Measurements from ENCODE around the gene CAPN7.
A peak's percentile ranks its signal among the peaks of the same experiment; 100 is the strongest.

DNA sequence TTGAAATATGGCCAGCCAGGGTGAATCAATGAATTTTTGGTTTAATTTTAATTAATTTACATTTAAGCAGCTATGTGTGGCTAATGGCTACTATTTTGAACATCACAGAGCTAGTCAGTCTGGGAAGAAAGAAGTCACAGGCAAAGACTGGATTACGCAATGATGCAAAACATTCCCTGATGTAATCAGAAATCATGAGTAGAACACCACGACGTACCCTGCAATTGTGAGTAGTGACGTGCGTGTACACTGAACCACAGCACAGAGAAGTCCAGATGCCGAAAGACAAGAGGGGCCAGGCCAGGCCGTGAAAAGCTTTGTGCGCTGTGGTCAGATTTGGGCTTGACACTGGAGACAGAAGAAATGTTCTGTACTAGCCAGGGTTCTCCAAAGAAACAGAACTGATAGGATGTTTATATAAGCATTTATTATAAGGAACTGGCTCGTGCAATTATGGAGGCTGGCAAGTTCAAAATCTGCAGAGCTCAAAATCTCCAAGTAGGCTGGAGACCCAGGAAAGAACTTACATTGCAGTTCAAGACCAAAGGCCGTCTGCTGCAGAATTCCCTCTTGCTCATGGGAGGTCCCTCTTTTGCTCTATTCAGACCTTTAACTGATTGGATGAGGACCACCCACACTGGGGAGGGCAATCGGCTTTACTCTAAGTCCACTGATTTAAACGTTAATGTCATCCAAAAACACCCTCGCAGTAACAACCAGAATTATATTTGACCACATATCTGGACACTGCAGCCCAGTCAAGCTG lies 81.7 kb downstream of the CAPN7 start:
- TF ChIP-seq, protein P1, sequence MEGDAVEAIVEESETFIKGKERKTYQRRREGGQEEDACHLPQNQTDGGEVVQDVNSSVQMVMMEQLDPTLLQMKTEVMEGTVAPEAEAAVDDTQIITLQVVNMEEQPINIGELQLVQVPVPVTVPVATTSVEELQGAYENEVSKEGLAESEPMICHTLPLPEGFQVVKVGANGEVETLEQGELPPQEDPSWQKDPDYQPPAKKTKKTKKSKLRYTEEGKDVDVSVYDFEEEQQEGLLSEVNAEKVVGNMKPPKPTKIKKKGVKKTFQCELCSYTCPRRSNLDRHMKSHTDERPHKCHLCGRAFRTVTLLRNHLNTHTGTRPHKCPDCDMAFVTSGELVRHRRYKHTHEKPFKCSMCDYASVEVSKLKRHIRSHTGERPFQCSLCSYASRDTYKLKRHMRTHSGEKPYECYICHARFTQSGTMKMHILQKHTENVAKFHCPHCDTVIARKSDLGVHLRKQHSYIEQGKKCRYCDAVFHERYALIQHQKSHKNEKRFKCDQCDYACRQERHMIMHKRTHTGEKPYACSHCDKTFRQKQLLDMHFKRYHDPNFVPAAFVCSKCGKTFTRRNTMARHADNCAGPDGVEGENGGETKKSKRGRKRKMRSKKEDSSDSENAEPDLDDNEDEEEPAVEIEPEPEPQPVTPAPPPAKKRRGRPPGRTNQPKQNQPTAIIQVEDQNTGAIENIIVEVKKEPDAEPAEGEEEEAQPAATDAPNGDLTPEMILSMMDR (IDR thresholded peaks at IDR 0.05 in 4 of 5, conservative IDR thresholded peaks at IDR 0.05 in 1 of 5): no peak
- peak; percentile 60 to 72 for TF ChIP-seq POLR2A (IDR thresholded peaks at IDR 0.05)
